GM11168 (cell line): Measurements from ENCODE around the gene INHBB.
"Not testable (repeated sequence)": the region's sequence is repeated elsewhere in the genome, so short reads cannot be mapped to it uniquely, and the experiment has no call there.

Source experiments
- in situ Hi-C: fragments of 300-500 bp; cut with MboI; formaldehyde crosslinking; loops from one replicate; pipeline ENCODE4 v1.12.0; 2022; ENCODE audit warnings: low sequenced_read_pairs; ENCODE audit not compliant: unreplicated experiment

Gene INHBB

DNA sequence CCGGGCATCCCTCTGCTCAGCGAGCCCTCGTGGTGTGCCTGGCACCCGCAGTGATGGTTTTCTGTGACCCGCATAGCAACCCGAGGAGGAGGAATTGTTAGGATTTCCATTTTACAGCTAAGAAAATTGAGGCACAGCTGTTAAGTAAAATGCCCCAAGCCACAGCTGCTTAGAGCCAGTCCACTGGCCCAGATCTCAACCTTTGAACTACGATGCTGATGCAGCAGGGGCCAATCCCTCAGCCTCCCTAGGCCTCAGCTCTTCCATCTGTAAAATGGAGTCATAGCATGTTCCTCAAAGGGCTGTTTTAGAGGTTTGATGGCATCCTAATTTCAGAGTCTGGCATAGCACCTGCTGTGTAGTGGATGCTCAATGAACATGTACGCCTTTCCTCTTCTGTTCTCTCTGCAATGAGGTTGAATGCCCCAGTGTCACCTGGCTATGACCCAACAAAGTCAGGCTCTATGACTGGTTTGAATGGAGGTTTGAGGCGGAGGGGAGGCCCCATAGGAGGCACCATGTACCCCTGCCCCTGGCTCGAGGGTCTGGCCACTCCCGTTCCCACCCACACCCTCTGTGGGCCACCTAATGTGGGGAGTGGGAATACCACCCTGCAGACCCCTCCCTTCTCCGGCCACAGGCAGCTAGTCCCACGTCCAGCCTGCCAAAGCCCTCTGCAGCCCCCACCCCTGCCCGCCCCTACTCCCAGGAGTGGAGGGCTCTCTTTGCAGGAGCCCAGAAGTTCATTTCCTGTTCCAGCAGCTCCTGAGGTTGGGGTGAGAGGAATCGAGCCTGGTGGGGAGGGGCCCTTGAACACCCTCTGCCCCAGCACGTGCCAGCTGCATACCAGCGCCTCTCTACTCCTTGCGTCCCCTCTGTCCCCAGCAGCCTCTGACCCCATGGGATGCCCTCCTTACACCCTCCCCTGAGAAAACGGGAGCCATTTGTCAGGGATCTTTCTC lies 31.0 kb downstream of the INHBB start:
- in situ Hi-C loops = no loop called here

DNA sequence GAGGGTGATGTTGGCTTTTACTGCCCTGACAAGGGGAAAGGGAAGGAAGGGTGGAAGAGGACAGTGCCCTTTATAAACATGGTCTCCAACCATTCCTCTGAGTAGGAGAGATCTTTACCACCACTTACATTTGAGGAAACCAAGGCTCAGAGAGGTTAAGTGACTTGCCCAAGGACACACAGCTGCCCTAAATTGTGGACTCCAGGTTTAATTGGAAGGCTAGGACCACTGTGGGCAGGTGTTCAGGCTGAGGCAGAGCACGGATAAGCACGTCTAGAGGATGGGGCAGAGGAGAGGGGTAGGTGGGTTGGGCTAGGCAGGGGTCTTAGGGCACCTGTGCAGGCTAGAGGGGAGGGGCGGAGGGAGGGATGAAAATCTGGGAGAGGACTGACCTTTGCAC lies 32.7 kb downstream of the INHBB start:
- in situ Hi-C loops = no loop called here

DNA sequence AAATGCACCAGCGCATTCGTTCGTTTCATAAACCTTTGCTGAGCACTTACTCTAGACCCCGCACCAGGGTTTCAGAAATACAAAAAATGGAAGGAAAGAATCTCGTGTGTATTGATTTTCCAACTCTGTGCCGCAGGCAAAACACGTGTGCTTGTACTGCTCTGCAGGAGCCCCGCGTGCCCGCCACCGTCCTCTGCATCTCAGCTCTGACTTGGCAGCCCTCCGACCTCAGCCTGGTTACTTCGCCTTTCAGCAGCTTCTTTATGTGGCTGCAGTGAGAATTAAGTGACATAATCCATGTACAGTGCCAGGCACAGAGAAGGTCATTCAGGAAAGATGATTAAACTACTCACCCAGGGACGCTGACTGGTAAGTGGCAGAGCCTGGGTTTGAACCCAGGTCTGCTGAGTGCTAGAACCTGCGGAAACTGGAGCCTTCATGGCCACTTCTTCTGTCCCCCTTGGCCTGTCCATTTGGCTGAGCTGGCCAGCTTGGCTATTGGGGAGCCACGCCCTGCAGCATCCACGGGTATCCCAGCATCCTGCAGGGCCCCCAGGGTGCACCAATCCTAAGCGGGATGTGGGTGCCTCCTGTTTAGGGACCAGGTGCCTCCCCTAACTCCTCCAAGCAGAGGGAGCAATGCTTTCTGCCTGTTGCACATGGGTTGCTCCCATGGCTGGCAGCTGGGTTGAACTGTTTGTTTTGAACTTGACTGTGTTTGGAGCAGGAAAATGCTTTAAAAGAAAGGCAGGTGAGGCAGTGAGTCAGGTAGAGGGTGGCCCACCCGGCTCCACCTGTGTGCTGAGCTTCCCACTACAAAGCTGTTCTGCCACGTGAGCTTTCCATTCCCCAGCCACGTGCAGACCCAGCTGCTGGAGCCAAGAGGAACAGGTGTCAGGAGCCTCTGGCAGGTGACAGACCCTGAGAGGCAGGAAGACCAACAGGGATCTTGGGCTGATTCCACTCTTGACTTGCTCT lies 34.3 kb downstream of the INHBB start:
- in situ Hi-C loops = no loop called here

DNA sequence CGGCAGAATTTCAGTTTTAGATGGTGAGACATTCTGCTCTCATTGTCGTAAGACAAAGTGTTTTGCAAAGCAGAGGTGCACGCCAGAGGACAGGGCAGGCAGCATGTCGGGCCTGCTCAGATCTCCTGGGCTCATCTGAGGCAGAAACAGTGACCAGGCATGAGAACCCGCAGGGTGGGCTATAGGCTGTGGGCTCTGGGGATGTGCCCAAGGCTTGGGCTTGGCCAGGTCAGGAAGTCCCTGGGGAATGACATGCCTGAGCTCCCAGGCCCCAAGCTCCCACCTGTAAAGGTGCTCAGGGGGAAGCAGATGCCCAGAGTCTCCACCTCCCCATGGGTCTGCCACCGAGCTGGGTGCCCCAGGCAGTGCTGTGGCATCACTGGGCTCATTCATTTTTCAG lies 35.3 kb downstream of the INHBB start:
- in situ Hi-C loops = no loop called here

DNA sequence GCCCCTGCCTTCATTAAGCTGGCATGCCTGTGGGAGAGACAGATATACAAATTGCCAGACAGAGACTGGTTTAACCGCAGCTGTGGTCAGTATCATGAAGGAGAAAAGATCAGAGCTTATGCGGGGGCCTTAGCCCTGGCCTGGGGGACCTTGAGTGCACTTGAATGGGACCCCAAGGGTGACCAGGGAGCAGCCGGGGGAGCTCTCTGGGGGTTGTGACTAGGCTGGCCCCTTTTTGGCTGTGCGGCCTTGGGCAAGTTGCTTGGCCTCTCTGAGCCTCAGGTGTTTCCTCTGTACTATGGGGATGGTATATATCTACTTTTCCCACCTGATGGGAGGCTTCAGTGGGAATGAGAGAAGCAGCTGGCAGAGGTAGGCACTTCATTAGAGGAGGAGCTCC lies 35.7 kb downstream of the INHBB start:
- in situ Hi-C loops = no loop called here

DNA sequence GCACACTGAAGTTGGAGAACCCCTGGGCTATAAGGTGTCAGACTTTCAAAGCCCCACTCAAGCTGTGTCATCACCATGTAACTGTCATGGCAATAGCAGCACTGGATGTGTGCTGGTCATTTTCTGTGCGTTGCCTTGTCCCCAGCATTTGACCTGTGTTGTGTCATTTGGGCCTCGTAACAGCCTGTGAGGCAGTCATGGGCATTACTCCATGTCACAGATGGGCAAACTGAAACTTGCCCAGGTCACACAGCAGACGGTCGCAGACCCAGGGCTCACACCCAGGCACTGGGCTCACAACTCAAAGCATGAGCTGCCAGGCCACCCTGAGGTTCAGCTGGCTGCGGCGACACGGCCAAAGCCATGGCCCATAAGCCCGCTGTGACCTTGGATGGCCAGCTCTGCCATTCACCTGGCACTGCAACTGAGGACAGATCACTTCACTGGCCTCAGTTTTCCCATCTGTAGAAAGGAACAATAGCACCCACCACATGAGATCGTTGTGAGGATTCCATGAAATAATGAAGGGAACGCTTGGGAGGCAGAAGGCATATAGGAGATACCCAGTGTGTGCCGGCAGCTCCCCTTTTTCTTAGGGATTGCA lies 36.7 kb downstream of the INHBB start:
- in situ Hi-C loops = no loop called here

DNA sequence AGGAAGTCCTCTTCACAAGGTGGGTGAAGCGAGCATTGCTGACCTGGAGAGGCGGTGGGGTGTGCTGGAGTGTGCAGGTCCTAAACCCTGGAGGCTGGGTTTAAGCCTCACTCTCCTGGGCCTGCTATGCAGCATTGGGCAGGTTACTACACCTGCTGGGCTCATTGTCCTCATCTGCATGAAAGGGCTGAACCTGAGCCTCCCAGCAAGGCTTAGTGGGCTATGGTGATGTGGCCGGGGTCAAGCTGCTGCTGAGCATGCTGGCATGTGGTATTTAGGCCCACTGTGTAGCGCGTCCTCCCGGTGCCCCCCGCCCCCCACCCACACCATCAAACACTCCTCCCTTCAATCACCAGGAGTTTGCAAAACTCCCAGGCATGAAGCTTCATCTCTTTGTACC lies 37.3 kb downstream of the INHBB start:
- in situ Hi-C loops = no loop called here

DNA sequence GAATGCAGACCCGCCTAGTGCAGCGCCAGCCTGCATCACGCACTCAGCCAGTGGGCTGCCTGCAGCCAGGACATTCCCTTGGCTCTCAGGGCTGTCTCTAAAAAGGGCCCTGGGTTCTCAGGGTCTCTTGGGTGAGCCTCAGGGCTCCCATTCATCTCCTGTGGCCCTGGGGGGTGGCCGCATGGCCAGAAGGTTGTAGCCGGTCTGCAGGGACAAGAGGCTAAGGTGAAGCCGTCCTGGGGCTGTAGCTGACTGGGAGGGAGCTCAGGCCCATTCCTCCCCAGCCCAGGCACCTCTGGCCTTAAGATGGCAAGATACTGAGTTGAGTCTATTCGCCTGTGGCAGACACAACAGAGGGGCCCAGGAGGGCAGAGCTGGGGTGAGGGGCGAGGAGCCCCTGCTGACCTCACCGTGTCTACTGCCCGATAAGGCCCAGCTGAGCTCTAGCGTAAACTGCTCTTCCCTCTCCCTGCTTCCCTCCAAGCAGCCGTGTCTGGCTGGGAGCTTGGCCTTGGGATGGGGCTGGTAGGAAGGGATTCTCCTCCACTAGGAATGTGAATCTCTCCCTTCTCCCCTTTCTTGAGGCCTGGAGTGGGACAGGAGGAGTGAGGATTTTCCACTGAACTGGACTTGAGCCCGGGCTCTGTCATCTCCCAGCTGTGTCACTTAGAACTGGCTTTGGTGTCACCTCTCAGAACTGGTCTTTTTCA lies 37.9 kb downstream of the INHBB start:
- in situ Hi-C loops = no loop called here

DNA sequence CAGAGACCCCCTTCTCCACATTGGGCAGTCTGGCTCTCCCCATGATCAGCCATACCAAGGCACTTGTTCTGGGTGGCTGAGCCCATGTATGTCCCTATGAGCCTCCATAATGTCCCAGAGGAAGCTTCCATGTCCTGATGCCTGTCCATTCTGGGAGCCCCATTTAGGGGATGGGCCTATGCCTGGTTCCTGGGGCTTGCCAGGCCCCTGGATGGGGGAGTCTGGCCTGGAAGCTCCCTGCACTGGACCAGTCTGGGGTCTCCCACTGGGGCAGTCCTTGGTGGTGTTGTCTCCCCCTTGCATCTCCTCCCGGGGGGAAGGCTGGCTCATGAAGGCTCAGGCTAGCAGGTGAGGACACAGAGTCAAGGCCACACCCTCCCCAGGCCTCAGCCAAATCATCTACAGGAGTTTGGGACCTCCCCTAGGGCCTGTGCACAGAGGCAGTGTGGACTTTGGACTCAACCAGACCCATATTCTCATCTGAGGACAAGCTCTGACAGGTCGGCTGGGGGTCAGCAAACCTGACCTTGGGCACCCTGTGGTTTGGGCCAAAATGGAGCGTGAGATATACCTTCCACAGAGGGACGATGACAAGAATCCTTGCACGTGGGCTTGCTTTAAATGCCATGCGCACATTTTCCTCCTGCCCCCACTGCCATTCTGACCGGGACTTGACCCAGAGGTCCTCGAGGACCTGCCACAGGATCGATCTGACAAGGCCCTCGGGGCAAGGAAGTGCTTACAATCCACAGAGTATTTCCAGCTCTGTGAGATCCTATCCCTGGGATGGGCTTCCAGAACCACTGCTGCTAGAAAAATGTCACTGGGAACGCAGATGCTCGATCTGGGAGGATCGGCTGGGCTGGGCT lies 38.8 kb downstream of the INHBB start:
- in situ Hi-C loops = no loop called here

DNA sequence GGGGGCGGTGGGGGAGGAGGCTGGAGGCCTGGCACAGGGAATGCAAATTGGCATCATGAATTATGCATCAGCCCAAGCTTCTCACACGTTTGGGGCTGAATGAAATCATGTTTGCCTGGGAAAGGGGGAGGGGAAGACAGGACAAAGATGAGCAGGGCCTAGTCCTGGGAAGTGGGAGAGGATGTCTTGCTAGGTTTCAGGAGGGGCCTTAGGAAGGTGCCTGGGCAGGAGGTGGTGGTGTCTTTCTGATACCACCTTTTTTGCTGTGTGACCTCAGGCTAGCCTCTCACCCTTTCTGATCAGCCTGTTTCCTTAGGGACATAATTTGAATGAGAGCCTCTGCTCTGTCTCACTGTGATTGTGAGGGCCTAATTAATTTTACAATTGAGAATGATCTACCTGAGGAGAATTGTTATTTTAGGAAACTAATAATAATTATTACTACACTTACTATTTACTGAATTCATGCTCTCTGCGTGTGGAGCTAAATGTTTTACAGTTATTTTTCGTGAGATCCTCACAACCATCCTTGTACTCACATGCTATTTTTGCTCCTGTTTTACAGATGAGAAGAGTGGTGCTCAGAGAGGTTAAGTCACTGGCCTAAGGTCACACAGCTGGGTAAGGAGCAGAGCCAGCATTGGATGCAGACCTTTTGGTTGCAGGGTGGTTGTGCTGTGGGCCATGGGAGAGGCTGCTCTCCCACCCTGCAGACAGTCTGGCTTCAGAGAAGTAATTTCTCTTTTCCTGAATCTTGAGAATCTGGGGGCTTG lies 39.6 kb downstream of the INHBB start:
- in situ Hi-C loops = no loop called here

DNA sequence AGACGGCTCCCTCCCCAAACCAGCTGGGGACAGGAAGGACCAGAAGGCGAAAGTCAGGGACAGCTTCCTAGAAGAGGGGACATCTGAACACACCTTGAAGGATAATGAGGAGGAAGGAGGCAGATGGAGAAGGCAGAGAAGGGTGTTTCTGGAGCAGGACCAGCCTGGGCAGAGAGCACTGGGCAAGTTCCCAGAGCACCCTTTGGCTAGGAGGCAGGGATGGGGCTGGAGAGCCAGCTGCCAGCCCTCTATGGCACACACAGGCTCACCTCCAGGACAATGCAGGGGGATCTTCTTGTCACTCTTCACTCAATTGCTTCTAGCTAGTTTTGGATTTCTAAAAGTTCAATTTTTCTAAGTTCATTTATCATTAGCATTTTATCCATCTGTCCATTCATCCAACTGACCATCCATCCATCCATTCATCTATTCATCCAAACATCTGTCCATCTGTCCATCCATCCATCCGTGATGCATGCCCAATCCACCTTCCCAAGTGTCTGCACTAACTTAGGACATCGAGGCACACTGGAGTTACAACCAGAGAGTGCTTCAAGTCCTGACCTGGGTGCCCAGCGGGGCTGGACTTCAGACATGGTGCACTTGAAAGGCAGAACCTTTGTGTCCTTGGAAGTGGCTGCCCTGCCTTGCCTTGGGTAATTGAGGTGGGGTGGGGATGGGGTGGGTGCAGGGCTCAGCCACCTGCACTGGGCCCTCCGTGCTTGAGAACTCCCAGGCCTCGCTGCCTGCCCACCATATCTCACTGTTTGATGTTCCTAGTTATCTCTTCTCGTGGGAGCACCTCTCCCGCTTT lies 42.5 kb downstream of the INHBB start:
- in situ Hi-C loops = no loop called here

DNA sequence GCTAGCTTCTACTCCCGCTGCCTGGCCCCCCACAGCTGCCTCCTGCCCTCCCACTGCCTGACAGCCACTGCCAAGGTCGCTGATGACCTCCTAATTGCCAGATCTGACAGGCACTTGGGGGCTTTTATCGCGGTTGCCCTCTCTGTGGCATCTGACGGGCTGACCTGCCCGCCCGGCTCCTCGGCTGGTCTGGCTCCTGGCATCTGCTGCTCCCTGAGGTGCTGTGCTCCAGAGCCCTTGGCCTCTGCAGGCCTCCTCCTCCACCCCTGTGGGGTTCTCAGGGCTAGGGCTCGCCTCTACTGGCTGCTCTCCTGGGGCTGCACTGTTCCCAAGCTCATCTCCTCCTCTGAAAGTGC lies 43.1 kb downstream of the INHBB start:
- in situ Hi-C loops = no loop called here

DNA sequence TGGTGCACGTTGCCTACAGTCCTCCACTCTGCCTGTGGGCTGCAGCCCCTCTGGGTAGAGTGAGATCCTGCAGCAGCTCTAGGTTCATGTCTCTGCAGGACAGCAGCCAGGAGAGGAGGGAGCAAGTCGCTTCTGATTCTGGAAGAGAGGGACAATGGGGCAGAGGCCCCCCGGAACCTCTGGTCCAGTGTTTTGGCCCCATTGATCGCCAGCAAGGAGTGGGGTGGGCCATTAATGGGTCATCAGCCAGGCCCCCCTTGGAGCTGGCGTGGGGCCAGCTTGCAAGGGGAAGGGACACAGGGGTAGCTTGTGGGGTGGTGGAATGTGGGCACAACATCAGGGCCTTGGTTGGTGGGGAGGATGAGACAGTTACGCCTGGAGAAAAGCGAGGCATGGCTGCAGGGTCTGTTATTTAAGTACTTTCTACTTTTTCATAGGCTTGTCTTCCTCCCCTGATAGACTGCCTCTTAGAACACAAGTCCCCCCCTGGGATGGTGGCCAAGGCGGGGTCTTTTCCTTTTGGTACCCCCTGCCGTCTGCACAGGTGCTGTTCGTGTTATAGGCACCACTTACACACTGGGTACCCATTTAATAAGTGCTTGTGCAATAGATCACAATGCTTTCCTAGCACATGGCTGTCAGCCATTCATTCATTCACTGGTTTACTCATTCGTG lies 44.6 kb downstream of the INHBB start:
- in situ Hi-C loops = no loop called here

DNA sequence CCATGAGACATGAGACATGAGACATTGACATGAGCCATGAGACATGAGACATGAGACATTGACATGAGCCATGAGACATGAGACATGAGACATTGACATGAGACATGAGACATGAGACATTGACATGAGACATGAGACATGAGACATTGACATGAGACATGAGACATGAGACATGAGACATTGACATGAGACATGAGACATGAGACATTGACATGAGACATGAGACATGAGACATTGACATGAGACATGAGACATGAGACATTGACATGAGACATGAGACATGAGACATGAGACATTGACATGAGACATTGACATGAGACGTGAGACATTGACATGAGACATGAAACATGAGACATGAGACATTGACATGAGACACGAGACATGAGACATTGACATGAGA lies 45.4 kb downstream of the INHBB start:
- in situ Hi-C loops = not testable (repeated sequence)

DNA sequence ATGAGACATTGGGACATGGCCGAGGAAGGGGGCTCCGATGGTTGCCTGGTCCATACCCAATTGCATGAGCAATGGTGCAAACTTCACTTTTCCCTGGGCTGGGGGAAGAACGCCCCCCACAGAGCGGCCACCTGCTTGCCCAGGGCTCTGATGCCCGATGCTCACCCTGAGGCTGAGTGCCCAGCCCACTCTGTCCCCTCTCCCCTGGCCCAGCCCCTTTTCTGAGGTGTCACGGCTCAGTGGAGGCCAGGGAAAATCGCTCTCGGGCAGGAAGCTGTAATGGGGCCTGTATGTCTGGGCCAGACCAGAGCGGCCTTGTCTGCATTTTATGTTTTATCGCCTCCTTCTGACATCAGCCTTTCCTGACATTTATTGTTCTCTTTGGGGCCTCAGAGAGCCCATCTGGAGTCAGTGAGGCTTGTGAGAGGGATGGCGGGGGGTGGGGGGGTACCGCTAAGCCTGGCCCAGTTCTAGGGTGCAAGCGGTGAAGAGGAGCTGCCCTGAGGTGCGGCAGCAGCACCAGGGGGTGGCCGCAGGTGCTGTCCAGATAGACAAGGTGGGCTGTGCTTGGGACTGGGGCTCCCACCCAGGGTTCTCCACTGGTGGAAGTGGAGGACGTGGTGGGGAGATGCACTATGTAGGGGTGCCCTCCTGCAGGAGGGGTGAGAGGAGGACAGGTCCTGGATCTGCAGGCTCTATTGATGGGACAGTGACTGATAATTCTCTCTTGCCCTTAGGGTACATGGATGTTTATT lies 46.2 kb downstream of the INHBB start:
- in situ Hi-C loops = no loop called here

DNA sequence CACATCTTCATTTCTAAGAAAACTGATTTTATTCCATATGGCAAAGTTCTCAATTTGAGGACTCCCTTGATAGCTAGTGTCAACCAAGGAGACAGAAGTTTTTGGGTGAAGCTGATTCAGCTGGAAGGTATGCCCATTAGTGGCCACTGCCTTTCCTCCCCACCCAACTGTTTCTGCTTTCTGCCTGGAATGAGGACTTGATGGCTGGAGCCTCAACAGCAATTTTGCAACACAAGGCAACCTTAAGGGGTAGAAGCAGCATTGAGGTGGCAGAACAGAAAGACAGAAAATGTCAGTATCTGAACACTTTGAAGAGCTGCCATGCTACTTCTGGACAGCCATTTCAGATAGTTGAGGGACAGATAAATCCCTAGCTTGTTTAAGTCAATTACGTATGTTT lies 47.0 kb downstream of the INHBB start:
- in situ Hi-C loops = no loop called here
